ENCODE results near the gene ADK.

- TF ChIP-seq, protein P1, sequence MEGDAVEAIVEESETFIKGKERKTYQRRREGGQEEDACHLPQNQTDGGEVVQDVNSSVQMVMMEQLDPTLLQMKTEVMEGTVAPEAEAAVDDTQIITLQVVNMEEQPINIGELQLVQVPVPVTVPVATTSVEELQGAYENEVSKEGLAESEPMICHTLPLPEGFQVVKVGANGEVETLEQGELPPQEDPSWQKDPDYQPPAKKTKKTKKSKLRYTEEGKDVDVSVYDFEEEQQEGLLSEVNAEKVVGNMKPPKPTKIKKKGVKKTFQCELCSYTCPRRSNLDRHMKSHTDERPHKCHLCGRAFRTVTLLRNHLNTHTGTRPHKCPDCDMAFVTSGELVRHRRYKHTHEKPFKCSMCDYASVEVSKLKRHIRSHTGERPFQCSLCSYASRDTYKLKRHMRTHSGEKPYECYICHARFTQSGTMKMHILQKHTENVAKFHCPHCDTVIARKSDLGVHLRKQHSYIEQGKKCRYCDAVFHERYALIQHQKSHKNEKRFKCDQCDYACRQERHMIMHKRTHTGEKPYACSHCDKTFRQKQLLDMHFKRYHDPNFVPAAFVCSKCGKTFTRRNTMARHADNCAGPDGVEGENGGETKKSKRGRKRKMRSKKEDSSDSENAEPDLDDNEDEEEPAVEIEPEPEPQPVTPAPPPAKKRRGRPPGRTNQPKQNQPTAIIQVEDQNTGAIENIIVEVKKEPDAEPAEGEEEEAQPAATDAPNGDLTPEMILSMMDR (IDR thresholded peaks at IDR 0.05; ENCODE audit: low read depth, low read length), result no peak
- TF ChIP-seq EZH2phosphoT487 (IDR thresholded peaks at IDR 0.05; ENCODE audit: low read depth), result no peak
Measured at GRCh38 chr10:74511051-74511450, 360.0 kb downstream of the ADK start.

All from OCI-LY3 (cell line).